SK-MEL-5 (cell line): ENCODE data around the gene MYH14. TPM values are rescaled to one million over a fixed set of nuclear protein-coding genes. Genes with fewer than 3 reads are reported as not detected.
"Not testable (repeated sequence)": the region's sequence is repeated elsewhere in the genome, so short reads cannot be mapped to it uniquely, and the experiment has no call there.

ENCODE experiments used
- DNase-seq: peaks from one replicate; pipeline ENCODE4 v3.0.0-alpha.2; 2016; ENCODE audit warnings: low read depth, low spot score
- in situ Hi-C: cut with HindIII; loops from 2 replicates; pipeline ENCODE4 v1.10.0; 2016; ENCODE audit warnings: low sequenced_read_pairs, high pct_unique_total_duplicates, low pct_unique_long_range_greater_than_20kb
- total RNA-seq: library from RNA; depleted of rRNA; stranded (reverse); fragments of >200 nt; shearing (Covaris generic); gene quantifications from 2 replicates; pipeline ENCODE4 v1.2.3, GENCODE V29; 2014

Gene MYH14
- total RNA-seq, 1 experiment from 2014 or later, result 15.1 TPM

GRCh38 chr19:50318438-50318837 lies 115.0 kb downstream of the MYH14 start:
- in situ Hi-C loops, result no loop called here
- no peak for DNase-seq

GRCh38 chr19:50319156-50319555 lies 115.7 kb downstream of the MYH14 start:
- in situ Hi-C loops, result no loop called here
- no peak for DNase-seq

DNA sequence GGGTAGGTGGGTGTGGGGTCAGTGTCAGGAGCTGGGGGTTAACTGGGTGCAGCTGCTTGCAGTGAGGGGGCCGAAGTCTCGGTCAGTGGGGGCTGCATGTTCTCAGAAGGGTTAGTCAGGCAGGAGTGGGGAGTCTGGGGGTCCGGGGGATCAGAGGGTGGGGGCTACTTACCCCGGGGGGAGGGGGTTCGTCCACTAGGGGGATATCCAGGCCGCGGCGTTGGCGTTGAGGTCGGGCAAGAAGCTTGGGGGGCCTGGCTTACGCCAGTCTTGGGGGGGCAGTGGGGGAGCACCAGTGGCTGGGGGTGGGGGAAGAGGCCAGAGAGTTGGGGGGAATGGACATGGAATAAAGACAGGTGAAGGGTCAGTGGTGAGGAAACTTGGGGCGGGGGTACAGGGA lies 116.6 kb downstream of the MYH14 start:
- in situ Hi-C loops, result no loop called here

GRCh38 chr19:50320596-50320995 lies 117.2 kb downstream of the MYH14 start:
- DNase-seq, result no peak
- in situ Hi-C loops, result no loop called here

More for the DNA sequence above, 116.6 kb downstream of the MYH14 start:
- no peak for DNase-seq

- DNase-seq, result no peak
- in situ Hi-C loops, result no loop called here
Measured at GRCh38 chr19:50321831-50322230, 118.4 kb downstream of the MYH14 start.

DNA sequence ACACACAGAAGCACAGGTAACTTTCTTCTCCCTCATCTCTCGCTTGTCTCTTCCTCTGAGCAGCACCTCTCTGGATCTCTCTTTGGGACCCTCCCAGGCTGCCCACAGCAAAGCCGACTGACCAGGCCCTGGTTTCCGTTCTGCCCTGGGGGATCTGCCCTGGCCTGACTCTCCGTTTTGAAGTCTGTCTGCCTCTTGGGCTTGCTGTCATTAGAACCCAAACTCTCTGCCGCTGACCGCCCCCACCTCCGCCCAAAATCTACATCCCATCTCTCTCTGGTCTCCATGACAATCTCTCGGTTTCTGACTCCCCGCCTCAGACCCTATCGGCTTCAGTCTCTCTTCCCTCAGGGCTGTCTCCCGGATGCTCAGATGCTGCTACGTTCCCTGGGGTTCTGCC lies 118.8 kb downstream of the MYH14 start:
- in situ Hi-C loops, result no loop called here
- DNase-seq, result no peak

DNA sequence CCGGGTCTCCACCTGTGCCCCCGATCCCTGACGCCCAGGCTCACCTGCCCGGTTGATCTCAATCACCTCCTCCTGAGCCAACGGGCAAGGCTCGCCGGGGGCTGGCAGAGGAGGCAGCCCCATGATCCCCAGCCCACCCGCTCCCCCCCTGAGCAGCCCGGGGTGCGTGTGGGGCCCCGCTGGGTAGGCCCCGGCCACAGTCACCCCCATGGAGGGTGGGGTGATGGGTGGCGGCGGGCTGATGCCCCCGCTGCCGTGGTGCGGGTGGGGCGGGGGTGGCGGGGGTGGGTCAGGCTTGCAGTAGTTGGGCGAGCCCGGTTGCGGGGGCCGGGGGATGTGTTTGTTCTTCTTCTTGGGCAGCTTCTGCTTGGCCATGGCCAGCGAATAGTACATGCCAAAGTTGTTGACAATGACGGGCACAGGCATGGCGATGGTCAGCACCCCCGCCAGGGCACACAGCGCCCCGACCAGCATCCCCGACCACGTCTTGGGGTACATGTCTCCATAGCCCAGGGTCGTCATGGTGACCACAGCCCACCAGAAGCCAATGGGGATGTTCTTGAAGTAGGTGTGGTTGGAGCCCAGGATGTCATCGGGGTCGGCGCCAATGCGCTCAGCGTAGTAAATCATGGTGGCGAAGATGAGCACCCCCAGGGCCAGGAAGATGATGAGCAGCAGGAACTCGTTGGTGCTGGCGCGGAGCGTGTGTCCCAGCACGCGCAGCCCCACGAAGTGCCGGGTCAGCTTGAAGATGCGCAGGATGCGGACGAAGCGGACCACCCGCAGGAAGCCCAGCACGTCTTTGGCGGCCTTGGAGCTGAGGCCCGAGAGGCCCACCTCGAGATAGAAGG lies 119.7 kb downstream of the MYH14 start:
- no peak for DNase-seq
- in situ Hi-C loops, result no loop called here

DNA sequence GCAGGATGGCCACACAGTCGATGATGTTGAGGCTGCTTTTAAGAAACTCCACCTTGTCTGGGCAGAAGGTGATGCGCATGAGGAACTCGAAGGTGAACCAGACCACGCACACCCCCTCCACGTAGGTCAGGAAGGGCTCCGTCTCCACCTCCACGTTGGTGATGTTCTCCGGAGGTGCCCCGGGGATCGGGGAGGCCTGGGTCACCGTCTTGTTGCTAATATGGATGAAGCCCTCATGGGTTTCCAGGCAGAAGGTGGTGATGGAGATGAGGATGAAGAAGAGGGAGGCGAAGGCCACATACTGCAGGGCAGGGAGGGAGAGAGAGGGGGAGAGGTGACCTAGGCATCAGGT lies 120.3 kb downstream of the MYH14 start:
- DNase-seq, result no peak
- in situ Hi-C loops, result no loop called here

DNA sequence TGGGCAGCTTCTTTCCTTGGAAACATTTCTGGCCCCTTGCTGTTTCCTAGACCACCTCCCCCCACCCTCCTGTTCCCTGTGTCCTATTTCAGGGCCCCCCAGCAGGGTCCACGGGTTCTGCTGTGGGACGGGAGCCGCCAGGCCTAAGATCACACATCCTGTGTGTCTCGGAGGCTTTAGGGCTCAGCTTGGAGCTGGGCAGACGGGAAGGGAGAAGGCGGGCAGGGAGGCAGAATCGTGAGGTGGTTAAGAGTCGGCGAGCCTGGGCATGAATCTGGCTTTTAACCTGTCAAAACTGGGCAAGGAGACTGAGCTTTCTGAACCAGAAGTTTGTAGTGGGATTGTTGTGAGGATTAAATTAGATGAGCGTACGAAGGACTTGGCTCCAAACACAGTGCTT lies 120.9 kb downstream of the MYH14 start:
- in situ Hi-C loops, result no loop called here

DNA sequence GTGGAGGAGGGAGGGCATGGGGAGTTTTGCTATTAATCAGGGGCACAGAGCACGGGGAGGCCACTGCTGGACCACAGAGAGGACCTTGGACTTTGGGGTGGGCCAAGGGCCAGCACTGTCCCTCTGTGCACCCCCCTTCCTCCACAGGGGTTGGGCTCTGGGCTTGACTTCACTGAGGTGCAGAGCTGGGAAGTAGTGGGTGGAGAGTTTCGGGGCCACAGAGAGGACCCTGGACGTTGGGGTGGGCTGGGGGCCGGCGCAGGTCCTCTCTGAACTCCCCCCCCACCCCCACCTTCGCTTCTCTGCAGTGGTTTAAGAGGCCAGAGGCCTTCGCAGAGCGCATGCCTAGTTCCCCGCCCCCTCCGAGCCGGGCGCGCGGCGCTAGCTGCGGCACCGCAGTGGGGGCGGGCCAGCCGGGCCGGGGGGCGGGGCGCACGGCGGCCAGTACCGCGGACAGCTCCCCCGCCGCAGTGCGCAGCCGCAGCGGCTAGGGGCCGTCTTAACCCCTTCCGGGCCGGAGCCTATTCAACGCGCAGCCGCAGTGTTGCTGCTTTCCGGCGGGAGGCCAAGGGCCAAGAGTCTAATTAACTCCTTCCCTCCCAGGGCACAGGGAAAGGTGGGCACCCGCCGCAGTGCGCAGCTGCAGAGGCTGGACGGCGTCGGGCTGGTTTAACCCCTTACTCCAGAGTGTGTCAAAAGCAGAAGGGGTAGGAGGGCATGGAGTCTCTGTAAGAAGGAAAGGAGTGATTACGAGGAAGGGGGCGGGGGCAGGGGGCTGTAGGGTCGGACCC lies 122.1 kb downstream of the MYH14 start:
- DNase-seq, result peak; percentile 78
- in situ Hi-C loops, result no loop called here

More for the DNA sequence above, 120.9 kb downstream of the MYH14 start:
- DNase-seq, result no peak

- in situ Hi-C loops, result no loop called here
- DNase-seq, result no peak
Measured at GRCh38 chr19:50326101-50326664, 122.8 kb downstream of the MYH14 start.

- in situ Hi-C loops, result no loop called here
Measured at GRCh38 chr19:50327013-50327412, 123.6 kb downstream of the MYH14 start.

DNA sequence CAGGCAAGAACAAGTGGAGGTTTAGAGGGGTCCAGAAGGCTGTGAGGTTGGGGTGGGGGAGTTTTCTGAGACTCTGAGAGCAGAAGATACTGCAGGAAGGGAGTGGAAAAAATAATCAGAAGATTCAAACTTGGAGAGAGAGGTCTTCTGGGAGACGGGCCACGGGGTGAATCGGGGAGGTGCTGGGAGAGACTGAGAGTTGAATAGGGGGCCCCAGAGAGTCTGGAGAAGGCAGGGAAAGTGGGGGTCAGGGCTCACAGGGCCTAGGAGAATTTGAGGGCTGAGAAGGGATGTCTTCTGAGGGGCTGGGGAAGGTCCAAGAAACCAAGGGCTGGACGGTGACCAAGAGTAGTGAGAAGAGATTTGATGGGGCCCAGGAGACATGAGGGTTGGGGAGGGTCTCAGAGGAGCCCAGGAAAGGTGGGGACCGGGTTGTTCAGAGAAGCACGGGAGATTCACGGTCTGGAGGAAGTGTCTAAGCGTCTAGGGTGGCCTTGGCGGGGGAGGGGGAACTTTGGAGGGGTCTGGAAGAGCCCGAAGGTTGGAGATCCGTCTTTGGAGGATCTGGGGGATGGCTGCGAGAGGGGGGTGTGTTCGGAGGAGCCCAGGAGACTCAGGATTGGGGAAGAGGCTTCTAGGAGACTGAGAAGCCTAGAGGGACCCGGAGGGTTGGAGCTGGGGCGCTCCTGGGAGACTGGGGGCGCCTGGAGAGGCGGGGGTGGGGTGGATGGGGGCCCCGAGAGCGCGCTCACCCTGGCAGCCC lies 124.2 kb downstream of the MYH14 start:
- DNase-seq, result no peak
- in situ Hi-C loops, result no loop called here

More at GRCh38 chr19:50327013-50327412, 123.6 kb downstream of the MYH14 start:
- no peak for DNase-seq

GRCh38 chr19:50328224-50328872 lies 124.9 kb downstream of the MYH14 start:
- DNase-seq, result peak; percentile 20
- in situ Hi-C loops, result no loop called here

DNA sequence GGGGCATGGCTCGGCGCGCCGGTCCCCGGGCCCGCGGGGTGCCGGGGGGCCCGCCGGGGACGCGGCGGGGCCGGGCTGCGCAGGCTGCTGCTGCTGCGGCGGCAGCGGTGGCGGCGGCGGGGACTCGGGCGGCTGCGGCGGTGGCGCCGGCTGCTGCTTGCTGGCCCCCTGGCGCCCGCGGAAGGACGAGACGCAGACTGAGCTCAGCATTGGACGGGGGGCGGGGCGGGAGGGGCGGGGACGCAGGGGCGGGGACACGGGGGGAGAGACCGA lies 125.4 kb downstream of the MYH14 start:
- in situ Hi-C loops, result no loop called here
- DNase-seq, result no peak

DNA sequence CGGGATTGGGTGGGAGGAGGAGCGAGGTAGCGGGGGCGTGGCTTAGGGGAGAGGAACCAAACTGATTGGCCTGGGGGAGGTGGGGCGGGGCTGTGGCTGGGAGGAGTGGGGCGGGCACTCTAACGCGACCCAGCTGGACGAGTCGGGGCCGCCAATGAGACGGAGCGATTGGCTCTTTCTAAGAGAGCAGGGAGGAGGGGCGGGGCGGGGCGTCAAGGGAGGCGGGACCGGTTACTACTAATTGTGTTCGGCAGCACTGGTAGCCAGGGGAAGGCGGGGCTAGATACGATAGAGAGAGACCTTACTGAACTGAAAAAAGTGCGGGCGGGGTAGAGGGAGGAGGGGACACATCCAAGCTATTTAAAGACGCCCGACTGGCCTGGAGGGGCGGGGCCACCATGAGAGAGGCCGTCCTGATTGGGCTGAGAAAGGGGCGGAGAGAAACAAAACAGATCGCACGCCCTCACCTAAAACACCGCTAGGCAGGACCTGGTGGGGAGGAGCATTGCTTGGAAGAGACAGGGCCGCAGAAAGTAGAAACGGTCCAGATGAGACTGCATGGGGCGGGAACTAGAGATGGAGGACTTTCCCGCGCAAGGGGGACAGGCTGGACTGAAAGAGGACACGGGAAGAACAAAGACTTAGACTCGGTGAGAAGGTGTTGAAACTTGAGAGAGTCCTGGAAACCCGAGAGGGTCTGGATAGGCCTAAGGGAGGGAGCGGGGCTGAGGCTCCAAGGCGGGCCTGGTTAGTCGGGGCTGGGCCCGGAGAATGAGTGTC lies 125.9 kb downstream of the MYH14 start, which contains the start of gene KCNC3:
Gene KCNC3, minus strand, starts transcription at position 232 of the 780 bp plus-strand sequence. CDS start 295 bp downstream, outside the sequence.
- peak; percentile 99 for DNase-seq
- in situ Hi-C loops, result no loop called here

DNA sequence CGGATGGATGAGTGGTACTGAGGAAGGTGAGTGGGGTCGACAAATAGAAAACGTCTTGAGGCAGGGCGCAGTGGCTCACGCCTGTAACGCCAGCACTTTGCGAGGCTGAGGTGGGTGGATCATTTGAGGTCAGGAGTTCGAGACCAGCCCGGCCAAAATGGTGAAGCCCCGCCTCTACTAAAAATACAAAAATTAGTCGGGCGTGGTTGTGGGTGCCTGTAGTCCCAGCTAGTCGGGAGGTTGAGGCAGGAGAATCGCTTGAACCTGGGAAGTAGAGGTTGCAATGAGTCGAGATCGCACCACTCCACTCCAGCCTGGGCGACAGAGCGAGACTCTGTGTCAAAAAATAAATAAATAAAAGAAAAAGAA lies 126.5 kb downstream of the MYH14 start:
- DNase-seq, in situ Hi-C loops: not testable (repeated sequence)
